Measurements from ENCODE around the gene SLC6A16. TPM values are rescaled to one million over a fixed set of nuclear protein-coding genes. Genes with fewer than 3 reads are reported as not detected.

SLC6A16 gene
- total and polyA plus RNA-seq, 2 experiments from 2014 or later, result 0.31 to 1.8 TPM

DNA sequence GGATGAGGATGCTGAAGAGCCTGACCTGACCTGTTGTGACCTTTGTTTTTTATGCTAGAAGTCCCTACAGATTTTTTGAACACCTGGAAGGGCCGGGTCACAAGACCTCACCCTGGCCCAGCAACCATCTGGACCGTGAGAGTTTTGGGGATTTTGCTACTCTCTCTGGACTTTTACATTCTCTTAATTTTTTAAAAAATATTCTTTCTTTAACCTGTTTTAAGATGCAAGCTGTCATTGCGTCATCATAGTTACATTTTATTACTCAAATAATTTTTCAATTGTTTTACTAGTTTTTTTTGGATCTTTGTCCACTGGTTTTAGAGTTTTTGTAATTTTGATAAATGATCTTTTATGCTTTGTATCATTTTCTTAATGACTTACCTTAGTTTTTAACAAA lies 46.2 kb upstream of the SLC6A16 start:
- no peaks in the 10 kb centered on the region for H3K27me3 ChIP-seq (ENCODE audit: insufficient read depth)
- no peaks in the 10 kb centered on the region for H3F3A ChIP-seq (replicated peaks; ENCODE audit: low read depth)
- H3K9me3 Mint-ChIP-seq, result peaks cover 30% of the 10 kb centered on the region
- H3K4me3 Mint-ChIP-seq, result no peak overlapping the region; the same call in 2 of the 3 replicates
- no peaks in the 10 kb centered on the region for H3K4me1 ChIP-seq (ENCODE audit: insufficient read depth)
- H3K4me3 ChIP-seq, result no peak overlapping the region
- ATAC-seq (no peak), DNase-seq (ENCODE audit: low spot score) (no peak)
- H3K4me1 Mint-ChIP-seq, result no peaks in the 10 kb centered on the region
- H4K20me1 ChIP-seq (replicated peaks; ENCODE audit: insufficient read depth), result no peaks in the 10 kb centered on the region
- H3K27ac ChIP-seq (ENCODE audit: low read depth), result no peak overlapping the region
- H2AFZ ChIP-seq, result no peak overlapping the region
- TF ChIP-seq, protein P1, sequence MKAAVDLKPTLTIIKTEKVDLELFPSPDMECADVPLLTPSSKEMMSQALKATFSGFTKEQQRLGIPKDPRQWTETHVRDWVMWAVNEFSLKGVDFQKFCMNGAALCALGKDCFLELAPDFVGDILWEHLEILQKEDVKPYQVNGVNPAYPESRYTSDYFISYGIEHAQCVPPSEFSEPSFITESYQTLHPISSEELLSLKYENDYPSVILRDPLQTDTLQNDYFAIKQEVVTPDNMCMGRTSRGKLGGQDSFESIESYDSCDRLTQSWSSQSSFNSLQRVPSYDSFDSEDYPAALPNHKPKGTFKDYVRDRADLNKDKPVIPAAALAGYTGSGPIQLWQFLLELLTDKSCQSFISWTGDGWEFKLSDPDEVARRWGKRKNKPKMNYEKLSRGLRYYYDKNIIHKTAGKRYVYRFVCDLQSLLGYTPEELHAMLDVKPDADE (IDR thresholded peaks at IDR 0.05), result no peak
- TF ChIP-seq, protein P2, sequence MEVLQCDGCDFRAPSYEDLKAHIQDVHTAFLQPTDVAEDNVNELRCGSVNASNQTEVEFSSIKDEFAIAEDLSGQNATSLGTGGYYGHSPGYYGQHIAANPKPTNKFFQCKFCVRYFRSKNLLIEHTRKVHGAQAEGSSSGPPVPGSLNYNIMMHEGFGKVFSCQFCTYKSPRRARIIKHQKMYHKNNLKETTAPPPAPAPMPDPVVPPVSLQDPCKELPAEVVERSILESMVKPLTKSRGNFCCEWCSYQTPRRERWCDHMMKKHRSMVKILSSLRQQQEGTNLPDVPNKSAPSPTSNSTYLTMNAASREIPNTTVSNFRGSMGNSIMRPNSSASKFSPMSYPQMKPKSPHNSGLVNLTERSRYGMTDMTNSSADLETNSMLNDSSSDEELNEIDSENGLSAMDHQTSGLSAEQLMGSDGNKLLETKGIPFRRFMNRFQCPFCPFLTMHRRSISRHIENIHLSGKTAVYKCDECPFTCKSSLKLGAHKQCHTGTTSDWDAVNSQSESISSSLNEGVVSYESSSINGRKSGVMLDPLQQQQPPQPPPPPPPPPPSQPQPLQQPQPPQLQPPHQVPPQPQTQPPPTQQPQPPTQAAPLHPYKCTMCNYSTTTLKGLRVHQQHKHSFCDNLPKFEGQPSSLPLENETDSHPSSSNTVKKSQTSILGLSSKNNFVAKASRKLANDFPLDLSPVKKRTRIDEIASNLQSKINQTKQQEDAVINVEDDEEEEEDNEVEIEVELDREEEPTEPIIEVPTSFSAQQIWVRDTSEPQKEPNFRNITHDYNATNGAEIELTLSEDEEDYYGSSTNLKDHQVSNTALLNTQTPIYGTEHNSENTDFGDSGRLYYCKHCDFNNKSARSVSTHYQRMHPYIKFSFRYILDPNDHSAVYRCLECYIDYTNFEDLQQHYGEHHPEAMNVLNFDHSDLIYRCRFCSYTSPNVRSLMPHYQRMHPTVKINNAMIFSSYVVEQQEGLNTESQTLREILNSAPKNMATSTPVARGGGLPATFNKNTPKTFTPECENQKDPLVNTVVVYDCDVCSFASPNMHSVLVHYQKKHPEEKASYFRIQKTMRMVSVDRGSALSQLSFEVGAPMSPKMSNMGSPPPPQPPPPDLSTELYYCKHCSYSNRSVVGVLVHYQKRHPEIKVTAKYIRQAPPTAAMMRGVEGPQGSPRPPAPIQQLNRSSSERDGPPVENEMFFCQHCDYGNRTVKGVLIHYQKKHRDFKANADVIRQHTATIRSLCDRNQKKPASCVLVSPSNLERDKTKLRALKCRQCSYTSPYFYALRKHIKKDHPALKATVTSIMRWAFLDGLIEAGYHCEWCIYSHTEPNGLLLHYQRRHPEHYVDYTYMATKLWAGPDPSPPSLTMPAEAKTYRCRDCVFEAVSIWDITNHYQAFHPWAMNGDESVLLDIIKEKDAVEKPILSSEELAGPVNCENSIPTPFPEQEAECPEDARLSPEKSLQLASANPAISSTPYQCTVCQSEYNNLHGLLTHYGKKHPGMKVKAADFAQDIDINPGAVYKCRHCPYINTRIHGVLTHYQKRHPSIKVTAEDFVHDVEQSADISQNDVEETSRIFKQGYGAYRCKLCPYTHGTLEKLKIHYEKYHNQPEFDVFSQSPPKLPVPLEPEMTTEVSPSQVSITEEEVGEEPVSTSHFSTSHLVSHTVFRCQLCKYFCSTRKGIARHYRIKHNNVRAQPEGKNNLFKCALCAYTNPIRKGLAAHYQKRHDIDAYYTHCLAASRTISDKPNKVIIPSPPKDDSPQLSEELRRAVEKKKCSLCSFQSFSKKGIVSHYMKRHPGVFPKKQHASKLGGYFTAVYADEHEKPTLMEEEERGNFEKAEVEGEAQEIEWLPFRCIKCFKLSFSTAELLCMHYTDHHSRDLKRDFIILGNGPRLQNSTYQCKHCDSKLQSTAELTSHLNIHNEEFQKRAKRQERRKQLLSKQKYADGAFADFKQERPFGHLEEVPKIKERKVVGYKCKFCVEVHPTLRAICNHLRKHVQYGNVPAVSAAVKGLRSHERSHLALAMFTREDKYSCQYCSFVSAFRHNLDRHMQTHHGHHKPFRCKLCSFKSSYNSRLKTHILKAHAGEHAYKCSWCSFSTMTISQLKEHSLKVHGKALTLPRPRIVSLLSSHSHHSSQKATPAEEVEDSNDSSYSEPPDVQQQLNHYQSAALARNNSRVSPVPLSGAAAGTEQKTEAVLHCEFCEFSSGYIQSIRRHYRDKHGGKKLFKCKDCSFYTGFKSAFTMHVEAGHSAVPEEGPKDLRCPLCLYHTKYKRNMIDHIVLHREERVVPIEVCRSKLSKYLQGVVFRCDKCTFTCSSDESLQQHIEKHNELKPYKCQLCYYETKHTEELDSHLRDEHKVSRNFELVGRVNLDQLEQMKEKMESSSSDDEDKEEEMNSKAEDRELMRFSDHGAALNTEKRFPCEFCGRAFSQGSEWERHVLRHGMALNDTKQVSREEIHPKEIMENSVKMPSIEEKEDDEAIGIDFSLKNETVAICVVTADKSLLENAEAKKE (CRISPR knock-in tag; IDR thresholded peaks at IDR 0.05), result no peak
- TF ChIP-seq EZH2 (IDR thresholded peaks at IDR 0.05; ENCODE audit: low read depth, unreplicated experiment) (no peak), EZH2phosphoT487 (IDR thresholded peaks at IDR 0.05; ENCODE audit: unreplicated experiment) (no peak), STAT1 (IDR thresholded peaks at IDR 0.05; ENCODE audit: unreplicated experiment) (no peak), CREB1 (CRISPR knock-in tag; IDR thresholded peaks at IDR 0.05; ENCODE audit: low read depth) (no peak), ZNF331 (CRISPR knock-in tag; IDR thresholded peaks at IDR 0.05; ENCODE audit: low read depth) (no peak), NANOG (IDR thresholded peaks at IDR 0.05; ENCODE audit: borderline replicate concordance) (no peak), JUNB (IDR thresholded peaks at IDR 0.05; ENCODE audit: unreplicated experiment) (no peak), ZNF114 (CRISPR knock-in tag; IDR thresholded peaks at IDR 0.05) (no peak), POLR2AphosphoS5 (IDR thresholded peaks at IDR 0.05; ENCODE audit: low read depth) (no peak)
- TF ChIP-seq, protein P3, sequence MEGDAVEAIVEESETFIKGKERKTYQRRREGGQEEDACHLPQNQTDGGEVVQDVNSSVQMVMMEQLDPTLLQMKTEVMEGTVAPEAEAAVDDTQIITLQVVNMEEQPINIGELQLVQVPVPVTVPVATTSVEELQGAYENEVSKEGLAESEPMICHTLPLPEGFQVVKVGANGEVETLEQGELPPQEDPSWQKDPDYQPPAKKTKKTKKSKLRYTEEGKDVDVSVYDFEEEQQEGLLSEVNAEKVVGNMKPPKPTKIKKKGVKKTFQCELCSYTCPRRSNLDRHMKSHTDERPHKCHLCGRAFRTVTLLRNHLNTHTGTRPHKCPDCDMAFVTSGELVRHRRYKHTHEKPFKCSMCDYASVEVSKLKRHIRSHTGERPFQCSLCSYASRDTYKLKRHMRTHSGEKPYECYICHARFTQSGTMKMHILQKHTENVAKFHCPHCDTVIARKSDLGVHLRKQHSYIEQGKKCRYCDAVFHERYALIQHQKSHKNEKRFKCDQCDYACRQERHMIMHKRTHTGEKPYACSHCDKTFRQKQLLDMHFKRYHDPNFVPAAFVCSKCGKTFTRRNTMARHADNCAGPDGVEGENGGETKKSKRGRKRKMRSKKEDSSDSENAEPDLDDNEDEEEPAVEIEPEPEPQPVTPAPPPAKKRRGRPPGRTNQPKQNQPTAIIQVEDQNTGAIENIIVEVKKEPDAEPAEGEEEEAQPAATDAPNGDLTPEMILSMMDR (conservative IDR thresholded peaks at IDR 0.05; ENCODE audit: low read depth in 2 of 2), result no peak
- TF ChIP-seq, protein P4, sequence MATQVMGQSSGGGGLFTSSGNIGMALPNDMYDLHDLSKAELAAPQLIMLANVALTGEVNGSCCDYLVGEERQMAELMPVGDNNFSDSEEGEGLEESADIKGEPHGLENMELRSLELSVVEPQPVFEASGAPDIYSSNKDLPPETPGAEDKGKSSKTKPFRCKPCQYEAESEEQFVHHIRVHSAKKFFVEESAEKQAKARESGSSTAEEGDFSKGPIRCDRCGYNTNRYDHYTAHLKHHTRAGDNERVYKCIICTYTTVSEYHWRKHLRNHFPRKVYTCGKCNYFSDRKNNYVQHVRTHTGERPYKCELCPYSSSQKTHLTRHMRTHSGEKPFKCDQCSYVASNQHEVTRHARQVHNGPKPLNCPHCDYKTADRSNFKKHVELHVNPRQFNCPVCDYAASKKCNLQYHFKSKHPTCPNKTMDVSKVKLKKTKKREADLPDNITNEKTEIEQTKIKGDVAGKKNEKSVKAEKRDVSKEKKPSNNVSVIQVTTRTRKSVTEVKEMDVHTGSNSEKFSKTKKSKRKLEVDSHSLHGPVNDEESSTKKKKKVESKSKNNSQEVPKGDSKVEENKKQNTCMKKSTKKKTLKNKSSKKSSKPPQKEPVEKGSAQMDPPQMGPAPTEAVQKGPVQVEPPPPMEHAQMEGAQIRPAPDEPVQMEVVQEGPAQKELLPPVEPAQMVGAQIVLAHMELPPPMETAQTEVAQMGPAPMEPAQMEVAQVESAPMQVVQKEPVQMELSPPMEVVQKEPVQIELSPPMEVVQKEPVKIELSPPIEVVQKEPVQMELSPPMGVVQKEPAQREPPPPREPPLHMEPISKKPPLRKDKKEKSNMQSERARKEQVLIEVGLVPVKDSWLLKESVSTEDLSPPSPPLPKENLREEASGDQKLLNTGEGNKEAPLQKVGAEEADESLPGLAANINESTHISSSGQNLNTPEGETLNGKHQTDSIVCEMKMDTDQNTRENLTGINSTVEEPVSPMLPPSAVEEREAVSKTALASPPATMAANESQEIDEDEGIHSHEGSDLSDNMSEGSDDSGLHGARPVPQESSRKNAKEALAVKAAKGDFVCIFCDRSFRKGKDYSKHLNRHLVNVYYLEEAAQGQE (IDR thresholded peaks at IDR 0.05; ENCODE audit: unreplicated experiment), result no peak
- peaks cover 5% of the 10 kb centered on the region for H3K27me3 Mint-ChIP-seq (ENCODE audit: insufficient read depth, low read depth, poor library complexity)
- peaks cover 21% of the 10 kb centered on the region; the same call in 2 of the 3 replicates for H3K36me3 Mint-ChIP-seq (ENCODE audit: low read depth)
- H3K4me2 ChIP-seq, result no peak overlapping the region
- no peak overlapping the region for H3K27ac Mint-ChIP-seq
- H3K9me2 ChIP-seq (ENCODE audit: insufficient read depth), result no peaks in the 10 kb centered on the region
- H3K36me3 ChIP-seq (ENCODE audit: insufficient read depth), result no peaks in the 10 kb centered on the region
- no peaks in the 10 kb centered on the region for H3K79me2 ChIP-seq (replicated peaks; ENCODE audit: insufficient read depth)
